ENCODE results near the gene RND2.
A peak's percentile ranks its signal among the peaks of the same experiment; 100 is the strongest.

Gene RND2

DNA sequence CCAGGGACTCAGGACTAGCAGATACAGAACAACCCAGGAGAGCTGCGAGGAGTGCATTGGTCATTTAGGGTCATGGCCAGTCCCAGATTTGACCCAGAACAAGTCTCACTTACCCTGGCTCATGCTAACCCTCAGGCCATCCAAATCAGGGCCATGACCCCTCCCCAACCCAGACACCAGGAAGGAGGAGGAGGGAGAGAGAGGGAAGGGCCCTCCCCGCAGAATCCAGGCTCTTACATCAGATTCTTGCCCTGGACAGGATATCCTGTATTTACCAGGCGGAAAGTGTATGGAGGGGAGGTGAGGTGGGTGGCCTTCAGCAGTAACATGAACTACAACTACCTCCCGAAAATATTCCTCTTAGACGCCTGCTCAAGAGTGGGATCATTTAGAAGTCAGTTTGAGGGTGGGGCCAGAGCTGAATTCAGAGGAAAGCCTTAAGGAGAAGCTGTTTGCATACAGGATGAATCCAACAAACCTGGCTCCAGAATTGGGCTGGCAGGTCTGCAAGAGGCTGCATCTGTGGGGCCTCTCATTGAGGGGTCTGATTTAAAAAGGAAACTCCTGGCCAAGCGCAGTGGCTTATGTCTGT is 4.9 kb upstream of the RND2 start:
- Histone ChIP-seq H3K4me1 (ENCODE audit: low read depth, poor library complexity, severe bottlenecking) (peaks cover 18% of the 10 kb centered on the region), H3K36me3 (ENCODE audit: insufficient read depth) (no peaks in the 10 kb centered on the region), H3K9ac (no peak overlapping the region), H3K27ac (no peak overlapping the region), H3K79me2 (ENCODE audit: insufficient read depth, low read depth) (no peaks in the 10 kb centered on the region), H2AFZ (ENCODE audit: low read depth) (no peak overlapping the region), H3K4me3 (IDR thresholded peaks at IDR 0.05; ENCODE audit: insufficient read depth, low read depth, low read length) (no peak overlapping the region), H4K20me1 (ENCODE audit: insufficient read depth) (no peaks in the 10 kb centered on the region), H3K4me2 (no peak overlapping the region), H3K27me3 (ENCODE audit: insufficient read depth, low read depth) (no peaks in the 10 kb centered on the region)
- TF ChIP-seq, protein P1, sequence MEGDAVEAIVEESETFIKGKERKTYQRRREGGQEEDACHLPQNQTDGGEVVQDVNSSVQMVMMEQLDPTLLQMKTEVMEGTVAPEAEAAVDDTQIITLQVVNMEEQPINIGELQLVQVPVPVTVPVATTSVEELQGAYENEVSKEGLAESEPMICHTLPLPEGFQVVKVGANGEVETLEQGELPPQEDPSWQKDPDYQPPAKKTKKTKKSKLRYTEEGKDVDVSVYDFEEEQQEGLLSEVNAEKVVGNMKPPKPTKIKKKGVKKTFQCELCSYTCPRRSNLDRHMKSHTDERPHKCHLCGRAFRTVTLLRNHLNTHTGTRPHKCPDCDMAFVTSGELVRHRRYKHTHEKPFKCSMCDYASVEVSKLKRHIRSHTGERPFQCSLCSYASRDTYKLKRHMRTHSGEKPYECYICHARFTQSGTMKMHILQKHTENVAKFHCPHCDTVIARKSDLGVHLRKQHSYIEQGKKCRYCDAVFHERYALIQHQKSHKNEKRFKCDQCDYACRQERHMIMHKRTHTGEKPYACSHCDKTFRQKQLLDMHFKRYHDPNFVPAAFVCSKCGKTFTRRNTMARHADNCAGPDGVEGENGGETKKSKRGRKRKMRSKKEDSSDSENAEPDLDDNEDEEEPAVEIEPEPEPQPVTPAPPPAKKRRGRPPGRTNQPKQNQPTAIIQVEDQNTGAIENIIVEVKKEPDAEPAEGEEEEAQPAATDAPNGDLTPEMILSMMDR (conservative IDR thresholded peaks at IDR 0.05; ENCODE audit: low read depth, low read length), result no peak

DNA sequence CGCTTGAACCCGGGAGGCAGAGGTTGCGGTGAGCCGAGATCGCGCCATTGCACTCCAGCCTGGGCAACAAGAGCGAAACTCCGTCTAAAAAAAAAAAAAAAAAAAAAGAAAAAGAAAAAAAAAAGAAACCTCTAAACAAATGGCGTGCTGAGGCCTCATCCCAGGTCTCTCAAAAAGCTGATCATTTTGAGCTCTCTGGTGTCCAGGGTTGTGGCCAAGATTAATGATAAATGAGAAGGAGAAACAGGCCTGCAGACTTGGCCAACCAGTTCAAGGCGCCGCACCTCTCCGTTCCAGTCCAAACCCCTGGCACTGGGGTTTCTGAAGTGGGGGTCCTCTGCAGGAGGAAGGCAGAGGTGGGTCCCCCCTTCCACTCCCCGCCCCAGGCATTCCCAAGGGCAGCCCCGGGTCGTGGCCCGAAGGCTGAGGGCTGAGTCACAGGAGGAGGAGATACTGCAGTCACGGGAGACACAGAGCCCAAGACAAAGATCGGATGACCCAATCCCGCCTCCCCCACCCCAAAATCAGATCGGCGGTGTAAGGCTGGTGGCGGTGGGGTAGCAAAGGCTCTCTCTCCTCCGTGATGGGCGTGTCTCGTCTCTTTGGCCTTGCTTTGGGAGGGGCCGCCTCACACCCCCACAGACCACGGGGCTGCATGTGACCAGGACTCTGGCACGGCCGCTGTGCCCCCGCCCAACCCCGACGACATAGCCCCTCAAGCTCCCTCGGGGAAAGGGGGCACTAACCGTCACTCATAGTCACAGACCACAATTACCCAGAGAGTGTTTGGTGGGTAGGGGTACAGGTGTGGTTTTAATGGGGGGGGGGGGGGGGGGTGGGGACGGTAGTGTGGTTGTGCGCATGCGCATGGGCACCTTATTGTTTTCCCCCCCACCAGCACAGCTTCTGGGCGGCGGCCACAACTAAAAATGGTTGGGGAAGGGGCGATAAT is 4.0 kb upstream of the RND2 start:
- Histone ChIP-seq H2AFZ (ENCODE audit: low read depth) (no peak overlapping the region), H3K36me3 (ENCODE audit: insufficient read depth) (no peaks in the 10 kb centered on the region), H3K4me3 (IDR thresholded peaks at IDR 0.05; ENCODE audit: insufficient read depth, low read depth, low read length) (no peak overlapping the region), H3K27ac (no peak overlapping the region), H3K79me2 (ENCODE audit: insufficient read depth, low read depth) (no peaks in the 10 kb centered on the region), H3K27me3 (ENCODE audit: insufficient read depth, low read depth) (no peaks in the 10 kb centered on the region), H3K4me1 (ENCODE audit: low read depth, poor library complexity, severe bottlenecking) (peaks cover 18% of the 10 kb centered on the region), H3K4me2 (peak overlapping the region; percentile 67; the same call in 1 of the 2 replicates), H3K9ac (no peak overlapping the region), H4K20me1 (ENCODE audit: insufficient read depth) (no peaks in the 10 kb centered on the region)
- TF ChIP-seq, protein P1 (conservative IDR thresholded peaks at IDR 0.05; ENCODE audit: low read depth, low read length), result no peak

DNA sequence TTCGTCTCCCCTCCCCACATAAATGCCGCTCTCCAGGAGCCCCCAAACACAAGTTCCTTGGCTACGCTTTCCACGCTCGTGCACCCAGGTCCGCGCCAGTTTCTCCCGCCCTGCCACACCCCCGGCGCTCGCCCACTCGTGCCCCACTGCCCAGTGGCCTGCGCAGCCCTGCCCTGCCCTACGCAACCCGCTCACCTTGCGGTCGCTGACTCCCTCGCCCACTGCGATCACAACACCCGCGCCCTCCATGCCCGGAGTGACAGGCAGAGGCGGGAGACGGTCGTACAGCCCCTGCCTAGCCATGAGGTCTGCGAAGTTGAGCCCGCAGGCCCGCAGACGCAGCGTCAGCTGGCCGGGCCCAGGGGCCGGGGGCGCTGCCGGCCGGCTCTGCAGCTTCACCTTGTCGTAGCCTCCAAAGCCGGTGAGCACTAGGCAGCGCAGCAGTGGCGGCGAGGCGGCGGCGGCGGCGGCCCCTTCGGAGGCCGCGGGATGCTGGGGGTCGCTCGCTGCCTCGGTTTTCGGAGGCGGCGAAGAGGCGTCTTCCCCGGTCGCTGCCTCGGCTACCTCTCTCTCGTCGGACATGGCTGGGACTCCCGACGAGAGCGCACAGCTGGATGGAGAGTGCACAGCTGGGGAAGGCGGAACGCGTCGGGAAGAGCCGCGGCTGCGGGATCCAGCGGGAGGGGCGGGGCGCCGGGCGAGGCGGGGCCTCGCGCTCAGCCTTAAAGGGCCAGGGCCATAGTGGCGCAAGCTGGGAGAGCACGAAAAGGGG is 3.1 kb upstream of the RND2 start, which contains the start of gene VAT1:
Gene VAT1 (minus strand): TSS at position 645 of the 772 bp plus-strand sequence. CDS start 63 bp downstream, at position 582.
- Histone ChIP-seq H3K9ac (peak within 1 kb of the TSS; percentile 32; the same call in 1 of the 2 replicates), H3K27ac (no peak within 1 kb of the TSS), H2AFZ (ENCODE audit: low read depth) (peak within 1 kb of the TSS; percentile 93)

DNA sequence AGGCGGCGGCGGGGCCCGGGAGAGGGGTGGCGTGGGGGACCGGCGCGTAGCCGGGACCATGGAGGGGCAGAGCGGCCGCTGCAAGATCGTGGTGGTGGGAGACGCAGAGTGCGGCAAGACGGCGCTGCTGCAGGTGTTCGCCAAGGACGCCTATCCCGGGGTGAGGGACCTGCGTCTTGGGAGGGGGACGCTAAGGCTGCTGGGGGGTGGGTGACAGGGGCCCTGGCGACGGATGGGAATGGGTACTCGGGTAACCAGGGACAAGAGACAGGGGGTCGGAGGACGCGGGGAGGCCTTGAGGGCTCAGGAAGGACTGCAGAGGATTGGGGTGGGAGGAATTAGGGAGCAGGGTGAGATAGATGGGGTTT is 243 bp downstream of the RND2 start:
- TF ChIP-seq, protein P1 (conservative IDR thresholded peaks at IDR 0.05; ENCODE audit: low read depth, low read length), result no peak
- no peaks in the 10 kb centered on the region for H4K20me1 ChIP-seq (ENCODE audit: insufficient read depth)
- H3K4me3 ChIP-seq (IDR thresholded peaks at IDR 0.05; ENCODE audit: insufficient read depth, low read depth, low read length), result no peak overlapping the region
- peak overlapping the region; percentile 59; the same call in 1 of the 2 replicates for H2AFZ ChIP-seq (ENCODE audit: low read depth)
- H3K9ac ChIP-seq, result no peak overlapping the region
- no peaks in the 10 kb centered on the region for H3K36me3 ChIP-seq (ENCODE audit: insufficient read depth)
- H3K4me2 ChIP-seq, result peak overlapping the region; percentile 33; the same call in 1 of the 2 replicates
- H3K27me3 ChIP-seq (ENCODE audit: insufficient read depth, low read depth), result no peaks in the 10 kb centered on the region
- peaks cover 7% of the 10 kb centered on the region for H3K4me1 ChIP-seq (ENCODE audit: low read depth, poor library complexity, severe bottlenecking)
- H3K27ac ChIP-seq, result no peak overlapping the region
- H3K79me2 ChIP-seq (ENCODE audit: insufficient read depth, low read depth), result no peaks in the 10 kb centered on the region

More for the DNA sequence above, 3.1 kb upstream of the RND2 start, which contains the start of gene VAT1:
- Histone ChIP-seq H3K79me2 (ENCODE audit: insufficient read depth, low read depth) (no peaks in the 10 kb centered on the region), H3K4me3 (IDR thresholded peaks at IDR 0.05; ENCODE audit: insufficient read depth, low read depth, low read length) (no peak within 1 kb of the TSS), H3K4me1 (ENCODE audit: low read depth, poor library complexity, severe bottlenecking) (peaks cover 18% of the 10 kb centered on the region), H3K36me3 (ENCODE audit: insufficient read depth) (no peaks in the 10 kb centered on the region), H4K20me1 (ENCODE audit: insufficient read depth) (no peaks in the 10 kb centered on the region), H3K27me3 (ENCODE audit: insufficient read depth, low read depth) (no peaks in the 10 kb centered on the region), H3K4me2 (peak within 1 kb of the TSS; percentile 67)
- TF ChIP-seq, protein P1 (conservative IDR thresholded peaks at IDR 0.05; ENCODE audit: low read depth, low read length), result no peak
